ENCODE measurements around the gene SLC26A4.

Gene SLC26A4

GRCh38 chr7:107700570-107700969 is 39.9 kb downstream of the SLC26A4 start:
- no peak overlapping the region for H3K27ac Mint-ChIP-seq
- DNase-seq, result no peak
- no peak overlapping the region for H3K4me3 Mint-ChIP-seq
- H3K4me1 Mint-ChIP-seq, result no peaks in the 10 kb centered on the region
- no peak for TF ChIP-seq CTCF (IDR thresholded peaks at IDR 0.05)
- no peaks in the 10 kb centered on the region for H3K36me3 Mint-ChIP-seq (ENCODE audit: low read depth)
- peaks cover 14% of the 10 kb centered on the region for H3K27me3 Mint-ChIP-seq (ENCODE audit: low read depth, poor library complexity)
- H3K9me3 Mint-ChIP-seq, result no peaks in the 10 kb centered on the region

- H3K36me3 Mint-ChIP-seq (ENCODE audit: low read depth), result no peaks in the 10 kb centered on the region
- peaks cover 14% of the 10 kb centered on the region for H3K27me3 Mint-ChIP-seq (ENCODE audit: low read depth, poor library complexity)
- H3K27ac Mint-ChIP-seq, result no peak overlapping the region
- H3K4me1 Mint-ChIP-seq, result no peaks in the 10 kb centered on the region
- H3K9me3 Mint-ChIP-seq, result no peaks in the 10 kb centered on the region
- no peak overlapping the region for H3K4me3 Mint-ChIP-seq
- no peak for DNase-seq
- no peak for TF ChIP-seq CTCF (IDR thresholded peaks at IDR 0.05)
These were observed 40.6 kb downstream of the SLC26A4 start for GRCh38 chr7:107701191-107701590.

- no peak for TF ChIP-seq CTCF (IDR thresholded peaks at IDR 0.05)
- Mint-ChIP-seq H3K9me3 (no peaks in the 10 kb centered on the region), H3K36me3 (ENCODE audit: low read depth) (no peaks in the 10 kb centered on the region), H3K27ac (no peak overlapping the region), H3K4me3 (no peak overlapping the region), H3K27me3 (ENCODE audit: low read depth, poor library complexity) (peaks cover 14% of the 10 kb centered on the region), H3K4me1 (no peaks in the 10 kb centered on the region)
- no peak for DNase-seq
These were observed 42.6 kb downstream of the SLC26A4 start for GRCh38 chr7:107703219-107703618.

- Mint-ChIP-seq H3K9me3 (no peaks in the 10 kb centered on the region), H3K36me3 (ENCODE audit: low read depth) (no peaks in the 10 kb centered on the region), H3K4me3 (no peak overlapping the region), H3K4me1 (no peaks in the 10 kb centered on the region), H3K27me3 (ENCODE audit: low read depth, poor library complexity) (peaks cover 14% of the 10 kb centered on the region), H3K27ac (no peak overlapping the region)
- DNase-seq, result no peak
- no peak for TF ChIP-seq CTCF (IDR thresholded peaks at IDR 0.05)
These were observed 43.2 kb downstream of the SLC26A4 start for GRCh38 chr7:107703872-107704271.

GRCh38 chr7:107708956-107709355 is 48.3 kb downstream of the SLC26A4 start:
- Mint-ChIP-seq H3K4me3 (no peak overlapping the region), H3K27ac (no peak overlapping the region), H3K9me3 (no peaks in the 10 kb centered on the region), H3K36me3 (ENCODE audit: low read depth) (no peaks in the 10 kb centered on the region), H3K4me1 (no peaks in the 10 kb centered on the region), H3K27me3 (ENCODE audit: low read depth, poor library complexity) (peaks cover 12% of the 10 kb centered on the region)
- no peak for DNase-seq
- no peak for TF ChIP-seq CTCF (IDR thresholded peaks at IDR 0.05)

- H3K27me3 Mint-ChIP-seq (ENCODE audit: low read depth, poor library complexity), result peaks cover 9% of the 10 kb centered on the region
- no peaks in the 10 kb centered on the region for H3K36me3 Mint-ChIP-seq (ENCODE audit: low read depth)
- no peaks in the 10 kb centered on the region for H3K9me3 Mint-ChIP-seq
- no peak for DNase-seq
- no peaks in the 10 kb centered on the region for H3K4me1 Mint-ChIP-seq
- H3K27ac Mint-ChIP-seq, result no peak overlapping the region
- no peak overlapping the region for H3K4me3 Mint-ChIP-seq
- TF ChIP-seq CTCF (IDR thresholded peaks at IDR 0.05), result no peak
These were observed 50.7 kb downstream of the SLC26A4 start for GRCh38 chr7:107711301-107711700.

Measured in nephron progenitor cell (in vitro differentiated cells).